ENCODE results near the gene PACSIN2.

The PACSIN2 gene

GRCh38 chr22:42844756-42845155, 170.2 kb downstream of the PACSIN2 start:
- no peak for TF ChIP-seq CTCF (IDR thresholded peaks at IDR 0.05; ENCODE audit: control extremely low read depth, extremely low read depth, low read depth, missing control alignments)
- CTCF ChIA-PET = interaction anchor here (1.0 to 4.8 kb wide), 3 partner anchors 8 to 23 kb away, joined by 4 to 16 read pairs (median 6); no protein-coding TSS in a partner anchor
- no peak for DNase-seq (ENCODE audit: extremely low spot score)
- POLR2A ChIA-PET = no interaction called here

- TF ChIP-seq CTCF (IDR thresholded peaks at IDR 0.05; ENCODE audit: control extremely low read depth, extremely low read depth, low read depth, missing control alignments) = no peak
- DNase-seq (ENCODE audit: extremely low spot score) = no peak
- POLR2A ChIA-PET = no interaction called here
- CTCF ChIA-PET = interaction anchor here (1.0 to 4.8 kb wide), 4 partner anchors 9 to 191 kb away, joined by 3 to 16 read pairs (median 6); no protein-coding TSS in a partner anchor
Measured at GRCh38 chr22:42842658-42843370, 172.1 kb downstream of the PACSIN2 start.

- no peak for TF ChIP-seq CTCF (IDR thresholded peaks at IDR 0.05; ENCODE audit: control extremely low read depth, extremely low read depth, low read depth, missing control alignments)
- CTCF ChIA-PET = interaction anchor here (1.1 to 4.8 kb wide), 4 partner anchors 10 to 192 kb away, joined by 5 to 16 read pairs (median 6); no protein-coding TSS in a partner anchor
- no peak for DNase-seq (ENCODE audit: extremely low spot score)
- POLR2A ChIA-PET = interaction anchor here (1.3 kb wide), 1 partner anchor 15 kb away, joined by 4 read pairs; the partner anchor contains the start of gene ARFGAP3
Measured at GRCh38 chr22:42841444-42841843, 173.5 kb downstream of the PACSIN2 start.

GRCh38 chr22:42837556-42837955, 177.4 kb downstream of the PACSIN2 start:
- POLR2A ChIA-PET = no interaction called here
- CTCF ChIA-PET = interaction anchor here (1.6 kb wide), 1 partner anchor 9 kb away, joined by 3 read pairs; no protein-coding TSS in a partner anchor

GRCh38 chr22:42836026-42836425, 178.9 kb downstream of the PACSIN2 start:
- CTCF ChIA-PET = interaction anchor here (0.9 to 1.4 kb wide), 2 partner anchors 9 to 22 kb away, joined by 4 read pairs; no protein-coding TSS in a partner anchor
- POLR2A ChIA-PET = no interaction called here
- DNase-seq (ENCODE audit: extremely low spot score) = no peak
- no peak for TF ChIP-seq CTCF (IDR thresholded peaks at IDR 0.05; ENCODE audit: control extremely low read depth, extremely low read depth, low read depth, missing control alignments)

More at GRCh38 chr22:42837556-42837955, 177.4 kb downstream of the PACSIN2 start:
- no peak for TF ChIP-seq CTCF (IDR thresholded peaks at IDR 0.05; ENCODE audit: control extremely low read depth, extremely low read depth, low read depth, missing control alignments)
- DNase-seq (ENCODE audit: extremely low spot score) = no peak

- no peak for TF ChIP-seq CTCF (IDR thresholded peaks at IDR 0.05; ENCODE audit: control extremely low read depth, extremely low read depth, low read depth, missing control alignments)
- POLR2A ChIA-PET = interaction anchor here (1.2 kb wide), 1 partner anchor 22 kb away, joined by 5 read pairs; the partner anchor contains the start of gene ARFGAP3
- no peak for DNase-seq (ENCODE audit: extremely low spot score)
- CTCF ChIA-PET = interaction anchor here (1.0 to 2.2 kb wide), 5 partner anchors 9 to 58 kb away, joined by 3 to 10 read pairs (median 3); no protein-coding TSS in a partner anchor
Measured at GRCh38 chr22:42834177-42834949, 180.6 kb downstream of the PACSIN2 start.

All from GM10248 (cell line).